ENCODE data around the gene DNAL4.

Gene DNAL4

DNA sequence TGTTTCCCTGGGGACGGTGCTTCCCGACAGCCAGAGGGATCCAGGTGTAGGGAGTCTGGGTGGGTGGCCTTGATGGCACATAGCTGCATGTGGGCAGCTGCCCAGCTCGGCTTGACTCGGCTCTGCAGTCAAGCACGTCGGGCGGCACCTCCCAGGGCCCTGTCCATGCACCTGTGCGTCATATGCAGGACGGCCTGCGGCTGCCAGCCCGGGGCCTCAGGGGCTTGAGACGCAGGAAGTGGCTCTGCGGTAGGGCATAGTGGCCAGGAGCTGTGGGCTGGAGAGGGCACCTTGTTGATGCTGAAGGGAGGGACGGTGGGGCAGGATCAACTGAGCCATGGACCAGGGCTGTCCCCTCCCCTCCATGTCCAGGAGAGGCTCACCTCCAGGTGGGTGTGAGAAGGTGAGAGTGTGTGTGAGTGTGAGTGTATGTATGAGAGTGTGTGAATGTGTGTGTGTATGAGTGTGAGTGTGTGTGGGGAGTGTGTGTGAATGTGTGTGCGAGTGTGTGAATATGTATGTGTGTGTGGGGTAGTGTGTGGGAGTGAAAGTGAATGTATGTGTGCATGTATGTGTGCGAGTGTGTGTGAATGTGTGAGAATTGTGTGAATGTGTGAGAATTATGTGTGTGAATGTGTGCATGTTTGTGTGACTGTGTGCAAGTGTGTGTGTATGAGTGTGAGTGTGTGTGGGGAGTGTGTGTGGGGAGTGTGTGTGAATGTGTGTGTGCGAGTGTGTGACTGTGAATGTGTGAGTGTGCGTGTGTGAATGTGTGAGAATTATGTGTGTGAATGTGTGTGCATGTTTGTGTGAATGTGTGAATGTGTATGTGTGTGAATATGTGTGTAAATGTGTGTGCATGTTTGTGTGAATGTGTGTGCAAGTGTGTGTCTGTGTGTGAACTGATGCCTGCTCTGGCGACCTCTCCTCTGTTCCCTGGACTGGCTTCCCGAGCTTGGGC, 32.5 kb downstream of the DNAL4 start:
- DNase-seq (ENCODE audit: insufficient read length, low spot score) (no peak), FAIRE-seq (no peak)

DNA sequence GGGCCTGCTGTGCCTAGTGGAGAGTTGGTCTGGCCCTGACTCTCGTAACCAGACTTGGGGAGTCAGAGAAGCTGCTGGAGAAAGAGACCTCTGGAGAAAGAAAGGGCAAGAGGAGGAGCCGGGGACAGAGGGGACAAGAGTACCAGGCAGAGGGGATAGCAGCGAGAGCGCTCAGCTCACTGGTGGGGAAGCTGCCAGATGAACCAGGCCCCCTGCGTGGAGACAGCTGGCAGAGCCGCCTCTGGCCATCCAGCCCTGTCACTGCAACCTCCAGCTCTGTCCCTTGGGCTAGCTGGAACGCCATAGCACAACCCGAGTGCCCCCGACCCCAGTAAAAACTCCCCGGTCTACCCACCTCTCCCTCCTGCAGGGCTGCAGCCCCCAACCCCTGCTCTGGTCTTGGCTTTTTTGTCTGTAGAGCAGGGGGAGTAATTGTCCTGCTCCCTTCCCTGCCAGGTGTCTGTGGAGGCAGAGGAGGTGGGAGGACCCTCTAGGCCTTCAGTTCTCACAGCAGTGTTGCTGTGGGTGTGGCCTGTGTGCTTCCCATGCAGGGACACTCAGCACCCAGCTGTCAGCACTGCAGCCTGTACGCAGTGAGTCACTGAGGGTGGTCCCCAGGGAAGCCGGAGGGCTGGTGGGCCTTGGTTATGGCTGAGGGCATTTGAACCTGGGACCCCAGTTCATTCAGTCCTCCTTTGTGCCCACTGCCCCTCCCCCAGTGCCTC, 33.3 kb downstream of the DNAL4 start:
- DNase-seq (ENCODE audit: insufficient read length, low spot score) (no peak), FAIRE-seq (no peak)

DNA sequence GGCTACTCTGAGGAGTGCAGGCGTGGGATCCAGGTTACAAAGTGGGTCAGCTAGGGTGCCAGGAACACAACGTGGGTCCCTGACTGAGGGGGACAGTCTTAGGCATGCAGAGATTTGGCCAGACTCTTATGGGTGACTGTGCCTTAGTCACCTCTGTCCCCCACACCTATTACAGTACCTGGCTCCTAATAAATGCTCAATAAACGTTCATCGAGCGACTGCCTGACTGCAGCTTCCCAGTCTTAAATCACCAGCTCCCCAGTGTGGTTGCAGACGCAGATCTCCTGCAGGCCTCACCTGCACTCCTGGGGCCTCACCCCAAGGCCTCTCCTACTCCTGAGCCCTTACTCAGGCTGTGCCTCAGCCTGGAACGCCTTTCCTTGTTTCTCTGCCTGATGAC, 34.9 kb downstream of the DNAL4 start:
- FAIRE-seq (no peak), DNase-seq (ENCODE audit: insufficient read length, low spot score) (no peak)

DNA sequence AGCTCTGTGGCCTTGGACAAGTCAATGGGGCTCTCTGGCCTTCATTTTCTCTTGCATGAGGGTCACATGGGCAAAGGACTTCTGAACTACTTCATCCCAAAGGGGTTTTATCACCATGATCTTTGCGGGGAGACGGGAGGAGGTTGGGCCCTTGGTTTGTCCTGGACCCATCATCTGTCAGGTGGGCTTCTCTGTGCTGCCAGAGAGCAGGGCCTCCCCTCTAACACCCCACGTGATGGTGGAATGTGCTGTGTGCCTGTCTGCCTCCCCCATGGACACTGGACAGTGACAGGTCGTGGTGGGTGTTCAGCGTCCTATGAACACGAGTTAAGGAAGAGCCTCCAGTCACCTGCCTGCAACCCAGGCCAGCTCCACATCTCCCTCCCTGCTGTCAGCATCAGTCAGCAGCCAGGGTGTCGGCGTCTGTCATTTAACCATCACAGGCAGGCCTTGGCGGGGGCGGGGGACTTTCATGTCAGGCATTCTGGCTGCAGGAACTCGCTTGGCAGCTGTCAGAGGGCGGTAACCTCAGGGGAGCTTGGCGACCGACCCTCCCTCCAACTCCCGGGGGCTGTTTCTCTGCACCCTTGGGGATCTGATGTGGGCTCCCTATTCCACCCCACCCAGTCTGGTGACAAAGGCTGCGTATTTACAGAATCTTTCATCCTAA, 35.5 kb downstream of the DNAL4 start:
- FAIRE-seq, result peak; percentile 26
- no peak for DNase-seq (ENCODE audit: insufficient read length, low spot score)

DNA sequence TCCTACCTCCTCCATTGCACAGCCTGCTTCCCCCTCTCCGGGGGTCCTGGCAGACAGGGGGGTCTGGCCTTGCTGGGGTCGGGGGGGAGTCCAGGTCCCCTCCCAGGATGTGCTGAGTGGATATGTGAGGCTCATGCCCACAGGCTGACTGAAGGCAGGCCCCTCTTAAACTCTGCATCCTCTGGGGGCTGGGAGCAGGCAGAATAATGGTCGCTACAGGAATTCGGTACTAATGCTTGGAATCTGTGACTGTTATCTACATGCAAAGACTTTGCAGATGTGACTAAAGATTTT, 36.5 kb downstream of the DNAL4 start:
- peak; percentile 64 for FAIRE-seq
- no peak for DNase-seq (ENCODE audit: insufficient read length, low spot score)

DNA sequence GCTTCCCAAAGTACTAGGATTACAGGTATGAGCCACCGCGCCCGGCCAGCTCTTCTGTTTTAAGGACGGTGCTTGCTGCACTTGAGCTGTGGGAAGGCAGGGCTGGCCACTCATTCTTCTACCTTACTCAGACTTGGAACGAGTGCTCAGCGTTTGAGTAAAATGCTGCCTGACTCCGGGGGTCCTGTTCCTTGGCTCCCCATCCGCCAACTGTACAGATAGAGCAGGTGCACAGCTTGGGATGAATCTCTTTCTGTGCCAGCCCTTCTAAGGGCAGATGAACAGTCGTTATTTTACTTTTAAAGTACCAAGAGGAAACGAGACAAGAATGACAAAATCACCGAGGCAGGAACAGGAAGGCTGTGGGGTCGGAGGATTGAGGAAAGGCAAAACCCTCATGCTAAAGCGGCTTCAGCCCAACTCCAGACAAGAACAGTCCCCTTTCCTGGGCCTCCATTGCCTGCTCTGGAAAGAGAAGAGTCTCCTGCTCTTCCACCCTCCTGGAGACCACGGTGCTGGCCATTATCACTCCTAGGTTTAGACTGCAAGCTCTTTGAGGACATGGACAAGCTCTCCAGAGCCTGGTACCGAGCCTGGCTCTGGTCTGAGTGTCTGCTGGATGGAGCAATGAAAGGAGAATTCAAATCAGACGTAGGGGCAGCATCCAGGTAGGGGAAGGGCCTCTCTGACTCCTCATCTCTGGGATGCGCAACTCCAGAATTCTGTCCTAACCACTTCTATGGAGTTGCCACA, 37.1 kb downstream of the DNAL4 start:
- FAIRE-seq (peak; percentile 80), DNase-seq (ENCODE audit: insufficient read length, low spot score) (no peak)

DNA sequence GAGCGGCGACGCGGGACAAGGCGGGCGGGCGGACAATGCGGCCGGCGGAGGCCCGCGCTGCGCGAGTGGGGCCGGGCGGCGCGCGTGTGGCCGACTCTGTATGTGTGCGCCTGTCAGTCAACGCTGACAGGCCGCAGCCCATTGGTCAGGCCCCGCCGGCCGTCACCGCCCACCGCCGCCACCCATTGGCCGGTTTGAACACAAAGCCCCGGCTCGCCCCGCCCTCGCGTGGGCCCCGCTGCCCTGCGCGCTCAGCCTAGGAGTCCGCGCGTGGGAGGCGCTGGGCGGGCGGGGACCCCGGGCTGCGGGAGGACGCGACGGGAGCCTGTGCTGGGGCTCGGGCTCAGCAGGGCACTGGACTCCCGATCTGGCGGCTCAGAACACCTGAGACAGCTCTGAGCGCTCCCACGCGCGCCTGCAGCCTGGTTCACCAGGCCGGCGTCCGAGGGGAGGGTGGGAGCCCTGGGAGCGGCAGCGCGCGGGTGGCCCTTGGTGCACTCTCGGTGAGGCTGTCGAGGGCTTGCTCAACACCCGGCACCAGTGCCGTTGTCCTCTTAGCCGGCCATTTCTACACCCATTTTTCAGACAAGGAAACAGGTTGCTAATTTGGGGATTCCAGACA, 37.9 kb downstream of the DNAL4 start, which contains the start of gene SUN2:
TSS of gene SUN2 (minus strand) at position 88 of the 622 bp plus-strand sequence. CDS start 3,370 bp downstream, outside the sequence.
- DNase-seq (ENCODE audit: insufficient read length, low spot score), result peak; percentile 97

DNA sequence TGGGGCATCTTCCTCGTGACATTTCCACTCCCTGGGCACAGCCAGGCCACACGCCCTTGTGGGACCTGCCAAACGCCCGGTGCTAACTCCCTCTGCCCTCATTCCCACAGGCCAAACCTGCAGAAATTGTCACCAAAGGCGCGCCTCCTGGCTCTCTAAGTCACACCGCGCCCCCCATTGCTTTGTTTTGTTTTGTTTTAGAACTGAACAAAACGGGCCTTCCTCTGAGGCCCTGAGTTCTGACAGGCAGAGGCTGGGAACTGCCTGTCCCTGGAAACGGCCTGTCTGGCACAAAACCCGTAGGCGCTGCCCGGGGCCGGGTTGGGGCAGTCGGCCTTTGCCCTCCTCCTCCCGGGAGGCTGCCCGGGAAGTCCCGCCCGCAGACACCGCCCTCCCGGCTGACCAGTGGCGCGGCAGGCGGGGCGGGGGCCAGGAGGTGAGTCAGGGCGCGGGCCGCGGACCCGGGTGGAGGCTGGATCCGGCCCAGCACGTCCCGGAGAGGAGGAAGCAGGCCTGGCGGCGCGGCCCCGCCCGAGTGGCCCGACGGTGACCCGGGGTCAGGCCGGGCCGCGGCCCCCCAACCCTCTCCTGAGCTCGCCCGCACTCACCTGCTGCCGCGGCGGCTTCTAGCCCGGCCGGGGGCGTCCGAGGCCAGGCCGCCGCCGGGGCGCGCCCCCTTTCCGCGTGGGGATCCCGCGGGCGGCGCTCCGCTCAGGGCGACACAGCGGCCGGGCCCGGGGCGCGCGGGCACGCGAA, 38.6 kb downstream of the DNAL4 start:
- DNase-seq (ENCODE audit: insufficient read length, low spot score), result no peak

More for the DNA sequence above, 37.9 kb downstream of the DNAL4 start, which contains the start of gene SUN2:
- peak; percentile 80 for FAIRE-seq

DNA sequence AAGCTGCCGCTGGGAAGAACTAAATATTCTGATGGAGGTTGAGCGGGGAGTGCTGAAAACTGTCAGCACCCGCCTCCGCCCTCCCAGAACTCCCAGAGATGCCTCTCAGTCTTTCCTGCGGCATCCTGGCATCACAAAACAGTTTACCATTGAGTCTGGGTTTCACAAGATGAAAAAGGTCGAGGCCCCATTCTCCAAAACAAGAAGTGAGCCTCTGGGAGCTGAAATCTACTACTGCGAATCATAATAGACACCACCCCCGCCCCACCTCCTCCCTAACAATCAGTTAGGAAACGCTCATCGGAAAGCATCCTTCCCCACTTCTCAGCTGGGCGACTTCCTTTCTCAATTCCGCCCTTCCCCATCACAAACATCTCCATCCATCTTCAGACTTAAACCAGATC, 39.2 kb downstream of the DNAL4 start:
- FAIRE-seq (no peak), DNase-seq (ENCODE audit: insufficient read length, low spot score) (no peak)

More for the DNA sequence above, 38.6 kb downstream of the DNAL4 start:
- no peak for FAIRE-seq

DNA sequence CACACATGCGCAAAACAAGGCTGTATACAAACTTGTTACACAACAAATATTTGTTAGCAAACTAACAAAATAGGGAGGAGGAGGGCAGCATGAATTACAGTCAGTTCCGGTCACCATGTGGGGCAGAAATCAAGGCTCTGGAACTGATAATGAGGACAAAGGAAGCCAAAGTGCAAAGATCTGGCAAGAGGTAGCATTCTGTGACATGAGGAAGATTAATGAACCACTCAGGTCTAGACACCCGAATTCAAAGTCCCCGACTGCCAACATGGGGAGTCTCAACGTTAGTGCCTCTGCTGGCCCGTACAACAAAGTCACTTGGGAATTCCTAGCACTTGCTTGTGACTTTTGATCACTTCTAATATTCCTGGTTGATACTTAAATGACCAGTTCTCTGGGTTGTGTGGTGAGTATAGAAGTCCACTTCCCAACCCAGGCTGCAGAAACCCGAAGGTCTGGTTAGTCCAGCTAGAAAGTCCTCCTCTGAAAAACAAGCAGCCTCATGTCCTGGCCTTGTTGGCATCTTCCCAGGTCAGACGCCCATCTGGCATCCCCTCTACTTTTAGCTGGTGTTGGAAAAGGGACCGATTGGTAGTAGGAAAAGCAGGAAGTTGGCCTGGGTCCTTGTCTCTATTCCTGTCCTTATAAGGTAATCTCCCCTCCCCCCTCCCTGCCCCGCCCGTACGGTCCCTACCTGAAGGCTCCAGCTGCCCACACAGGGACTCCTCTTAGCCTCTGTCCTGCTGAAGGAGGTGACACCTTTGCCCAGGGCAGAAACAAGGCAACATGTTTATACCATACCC, 39.8 kb downstream of the DNAL4 start:
- DNase-seq (ENCODE audit: insufficient read length, low spot score) (no peak), FAIRE-seq (peak; percentile 94)

DNA sequence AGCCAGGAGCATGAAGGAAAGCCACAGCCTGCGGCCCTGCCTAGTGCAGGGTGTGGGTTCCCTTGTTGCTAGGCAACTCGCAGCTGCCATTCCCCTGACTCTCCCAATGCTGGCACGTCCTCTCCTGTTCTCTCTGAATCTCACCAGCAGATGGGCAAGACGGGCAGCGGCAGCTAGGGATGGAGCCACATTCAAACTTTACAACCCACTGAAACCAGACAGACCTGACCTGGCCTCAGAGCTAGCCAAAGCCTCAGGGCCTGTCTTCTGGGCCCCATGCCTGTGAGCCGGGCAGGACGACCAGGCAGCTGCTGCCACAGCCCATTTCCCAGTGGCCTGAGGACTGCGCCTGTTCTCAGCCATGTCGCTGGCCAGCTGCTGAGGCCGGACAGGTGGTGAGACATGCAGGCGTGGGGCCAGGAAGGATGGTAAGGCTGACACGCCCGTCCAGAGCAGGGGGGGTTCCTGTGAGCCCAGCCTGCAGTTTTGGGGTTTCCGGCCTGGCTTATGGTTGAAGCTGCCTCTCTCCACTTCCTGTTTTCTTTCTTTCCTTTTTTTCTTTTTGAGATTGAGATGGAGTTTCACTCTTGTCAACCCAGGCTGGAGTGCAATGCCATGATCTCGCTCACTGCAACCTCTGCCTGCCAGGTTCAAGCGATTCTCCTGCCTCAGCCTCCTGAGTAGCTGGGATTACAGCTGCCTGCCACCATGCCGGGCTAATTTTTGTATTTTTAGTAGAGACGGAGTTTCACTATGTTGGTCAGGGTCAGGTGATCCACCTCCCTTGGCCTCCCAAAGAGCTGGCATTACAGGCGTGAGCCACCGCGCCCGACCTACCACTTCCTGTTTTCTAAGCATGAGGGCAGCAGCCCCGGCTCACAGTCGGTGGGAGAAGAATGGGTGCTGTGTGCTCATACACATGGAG, 42.3 kb downstream of the DNAL4 start:
- FAIRE-seq, result peak; percentile 98
- peak; percentile 93 for DNase-seq (ENCODE audit: insufficient read length, low spot score)

DNA sequence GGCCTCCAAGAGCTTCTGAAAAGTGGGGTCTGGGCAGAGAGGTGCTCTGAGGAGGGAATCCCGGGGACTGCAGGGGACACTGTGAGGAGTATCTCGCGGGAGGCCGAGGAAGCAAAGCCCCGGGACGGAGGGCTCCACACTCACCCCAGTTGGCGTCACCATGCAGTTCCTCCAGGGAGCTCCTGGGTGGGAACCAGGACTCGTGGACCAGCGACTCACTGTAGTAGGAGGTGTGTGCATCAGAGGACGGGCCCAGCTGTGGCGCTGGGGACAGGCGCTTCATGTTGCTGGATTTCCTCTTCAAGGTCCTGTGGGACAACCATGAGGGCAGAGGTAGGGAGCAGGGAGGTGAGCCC, 42.9 kb downstream of the DNAL4 start:
- DNase-seq (ENCODE audit: insufficient read length, low spot score) (no peak), FAIRE-seq (no peak)

DNA sequence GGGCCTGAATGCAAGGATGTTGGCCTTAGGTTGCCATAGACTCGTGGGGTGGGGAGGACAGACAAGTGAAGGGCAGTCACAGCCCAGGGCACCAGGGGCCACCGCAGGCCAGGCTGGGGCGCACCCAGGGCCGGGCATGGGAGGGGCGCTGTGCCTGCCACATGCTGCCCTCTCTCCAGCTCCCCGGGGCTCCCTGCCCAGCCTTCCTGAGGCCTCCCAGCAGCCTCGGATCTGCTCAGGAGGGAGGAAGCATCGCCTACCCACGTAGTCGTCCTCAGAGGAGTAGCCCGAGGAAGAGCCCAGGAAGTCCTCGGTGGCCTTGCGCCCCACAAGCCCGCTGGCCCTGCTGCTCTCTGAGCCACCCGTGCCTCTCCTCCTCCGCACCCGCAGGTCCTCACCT, 43.3 kb downstream of the DNAL4 start:
- no peak for DNase-seq (ENCODE audit: insufficient read length, low spot score)
- no peak for FAIRE-seq

DNA sequence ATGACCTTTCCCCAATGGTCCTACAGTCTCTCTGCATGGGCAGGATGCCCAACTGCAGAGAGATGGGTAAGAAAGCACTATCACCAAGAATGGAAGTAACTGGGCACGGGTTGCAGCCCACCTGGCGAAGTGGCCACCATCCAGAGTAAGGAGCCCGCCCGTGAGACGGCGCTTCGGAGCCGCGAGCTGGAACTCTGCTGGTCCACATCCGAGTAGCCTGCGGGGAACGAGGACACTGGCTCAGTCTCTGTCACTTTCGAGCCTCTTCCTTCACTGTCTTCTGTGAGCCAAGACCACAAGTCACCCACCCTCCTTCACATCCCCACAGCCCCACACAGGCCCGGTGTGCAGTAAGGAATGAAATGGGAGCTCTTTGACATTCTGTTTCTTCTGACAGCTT, 43.8 kb downstream of the DNAL4 start:
- FAIRE-seq, result no peak
- DNase-seq (ENCODE audit: insufficient read length, low spot score), result no peak

DNA sequence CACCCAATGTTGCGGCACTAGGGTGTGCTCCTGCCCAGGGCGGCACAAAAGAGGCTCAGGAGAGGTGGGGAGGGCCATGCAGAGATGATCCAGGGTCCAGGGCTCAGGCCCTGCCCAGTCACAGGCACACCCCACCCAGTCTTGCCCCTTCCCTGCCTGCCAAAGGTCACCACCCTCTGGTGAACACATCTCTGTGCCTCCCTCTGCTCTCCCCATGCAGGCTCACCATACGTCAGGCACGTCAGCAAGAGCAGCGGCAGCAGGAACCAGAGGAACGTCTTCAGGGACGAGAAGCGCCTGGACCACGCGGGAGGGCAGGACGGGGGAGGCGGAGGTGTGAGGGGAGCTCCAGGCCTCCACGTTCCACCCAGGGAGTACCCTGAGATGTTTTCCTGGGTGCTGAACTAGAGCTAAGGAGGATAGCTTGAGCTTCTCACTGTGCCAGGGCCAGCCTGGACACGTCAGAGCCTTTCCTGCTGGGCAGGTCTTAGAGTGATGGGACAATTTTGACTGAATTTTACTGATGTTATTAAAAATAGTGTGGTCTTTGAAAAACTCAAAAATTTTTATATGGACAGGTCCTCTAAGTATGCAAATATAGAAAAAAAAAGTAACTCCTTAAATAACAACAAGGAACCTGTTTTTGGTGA, 45.3 kb downstream of the DNAL4 start:
- FAIRE-seq, result no peak
- no peak for DNase-seq (ENCODE audit: insufficient read length, low spot score)

DNA sequence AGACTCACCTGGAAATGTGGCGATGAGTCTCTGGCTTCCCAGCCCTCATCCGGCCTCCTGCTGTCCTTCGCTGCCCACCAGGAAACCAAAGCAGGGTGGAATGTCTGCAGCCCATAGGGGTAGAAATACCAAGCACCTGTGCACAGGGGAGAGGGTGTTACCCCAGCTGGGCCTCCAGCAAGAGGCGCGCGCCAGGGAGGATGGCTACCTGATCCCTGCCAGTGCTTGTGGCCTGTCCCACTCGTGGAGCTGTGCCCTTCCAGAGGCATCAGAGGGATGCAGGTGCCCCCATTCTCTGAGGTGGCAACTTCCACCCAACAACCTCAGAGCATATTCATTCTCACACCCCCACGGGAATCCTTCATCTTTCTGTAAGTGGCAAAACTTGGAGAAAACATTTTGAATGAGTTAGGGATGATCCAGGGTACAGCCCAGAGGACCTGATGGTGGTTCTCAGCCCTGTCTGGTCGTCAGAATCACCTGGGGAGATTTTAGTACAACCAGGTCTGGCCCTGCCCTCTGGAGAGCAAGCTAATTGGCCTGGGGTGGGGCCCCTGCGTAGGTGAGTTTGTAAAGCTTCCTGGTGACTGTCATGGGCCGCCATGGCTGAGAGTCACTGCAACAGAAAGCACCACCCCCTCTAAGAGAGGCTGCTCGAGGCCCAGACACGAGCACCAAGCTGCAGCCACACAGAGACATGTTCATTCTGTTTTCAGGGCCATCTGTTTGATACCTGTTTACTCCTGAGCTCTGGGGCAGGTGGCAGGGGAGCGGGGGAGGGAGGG, 48.1 kb downstream of the DNAL4 start:
- DNase-seq (ENCODE audit: insufficient read length, low spot score), result no peak
- no peak for FAIRE-seq
